ENCODE results near the gene COX5A.

GRCh38 chr15:74896316-74896715, 41.6 kb downstream of the COX5A start:
- TF ChIP-seq POLR2AphosphoS5 (IDR thresholded peaks at IDR 0.05) (no peak), CTCF (IDR thresholded peaks at IDR 0.05) (no peak), POLR2A (IDR thresholded peaks at IDR 0.05) (no peak)
